Testis (tissue), 3 donors: Measurements from ENCODE around the gene GSG1. TPM values are rescaled to one million over a fixed set of nuclear protein-coding genes. Genes with fewer than 3 reads are reported as not detected.

ENCODE experiments used
- DNase-seq: peaks from one replicate; pipeline ENCODE4 v3.0.0-alpha.2; 2019
- H3K27ac ChIP-seq, 2 donors: fragments of 200-600 bp; sonication (generic); one replicate each; pipeline ENCODE4 v1.5.1; 2019
- H3K27me3 ChIP-seq: fragments of 200-600 bp; sonication (generic); one replicate; pipeline ENCODE4 v1.5.1; 2019
- H3K36me3 ChIP-seq: fragments of 200-600 bp; sonication (generic); one replicate; pipeline ENCODE4 v1.5.1; 2017; ENCODE audit warnings: low read depth; ENCODE audit errors: missing control alignments
- H3K4me1 ChIP-seq: fragments of 200-600 bp; sonication (generic); one replicate; pipeline ENCODE4 v1.5.1; 2019
- H3K4me3 ChIP-seq, 2 donors: fragments of 200-600 bp; sonication (generic); one replicate each; pipeline ENCODE4 v1.5.1; 2017 to 2019
- H3K9me3 ChIP-seq: fragments of 200-600 bp; sonication (generic); one replicate; pipeline ENCODE4 v1.5.1; 2017
- POLR2A ChIP-seq: fragments of 450-650 bp; IDR thresholded peaks from one replicate; pipeline ENCODE4 v1.6.1; 2017; ENCODE audit warnings: antibody characterized with exemption, mild to moderate bottlenecking, moderate library complexity
- WGBS, 2 donors: methylation state at CpG; one replicate each; pipeline ENCODE4 v1.1.5; 2018; 5-methylcytosine and 5-hydroxymethylcytosine counted together
- intact Hi-C: fragments of 100-400 bp; cut with DNase I; formaldehyde crosslinking; loops from one replicate; pipeline ENCODE4 v1.15.1; 2023; ENCODE audit warnings: low total_unique reads
- polyA plus RNA-seq: library from polyadenylated mRNA; stranded (reverse); fragments of 350-450 nt; fragmentation: Illumina TruSeq; extraction: RNeasy Lipid Tissue Mini Kit (QIAGEN cat#74804); gene quantifications from one replicate; pipeline ENCODE4 v1.2.3, GENCODE V29; 2014; ENCODE audit warnings: low read depth, low replicate concordance; ENCODE audit not compliant: insufficient read depth
- total RNA-seq, 2 donors: library from RNA; depleted of rRNA; stranded (reverse); fragments of >200 nt; gene quantifications; one replicate each; pipeline ENCODE4 v1.2.3, GENCODE V29; 2016
- TF ChIP-seq, protein P1 (sequence below), 3 experiments: fragments of 450-650 bp in 2 of 3; fragments of 200-600 bp in 1 of 3; sonication (generic) in 1 of 3; IDR thresholded peaks; one replicate each; pipeline ENCODE4 v1.5.1; 2016 to 2019; ENCODE audit warnings: antibody characterized with exemption in 3 of 3, mild to moderate bottlenecking in 2 of 3, moderate library complexity in 1 of 3

The GSG1 gene
- total and polyA plus RNA-seq, 3 donors from 2014 or later = 133 to 695 (median 449) TPM

GRCh38 chr12:13046964-13047363 is 56.5 kb downstream of the GSG1 start:
- intact Hi-C loops = no loop called here
- Histone ChIP-seq H3K27me3 (no peaks in the 10 kb centered on the region), H3K4me3 (no peak overlapping the region), H3K27ac (no peak overlapping the region), H3K9me3 (no peaks in the 10 kb centered on the region), H3K4me1 (no peaks in the 10 kb centered on the region), H3K36me3 (no peaks in the 10 kb centered on the region)
- no peak for TF ChIP-seq POLR2A
- TF ChIP-seq, protein P1, sequence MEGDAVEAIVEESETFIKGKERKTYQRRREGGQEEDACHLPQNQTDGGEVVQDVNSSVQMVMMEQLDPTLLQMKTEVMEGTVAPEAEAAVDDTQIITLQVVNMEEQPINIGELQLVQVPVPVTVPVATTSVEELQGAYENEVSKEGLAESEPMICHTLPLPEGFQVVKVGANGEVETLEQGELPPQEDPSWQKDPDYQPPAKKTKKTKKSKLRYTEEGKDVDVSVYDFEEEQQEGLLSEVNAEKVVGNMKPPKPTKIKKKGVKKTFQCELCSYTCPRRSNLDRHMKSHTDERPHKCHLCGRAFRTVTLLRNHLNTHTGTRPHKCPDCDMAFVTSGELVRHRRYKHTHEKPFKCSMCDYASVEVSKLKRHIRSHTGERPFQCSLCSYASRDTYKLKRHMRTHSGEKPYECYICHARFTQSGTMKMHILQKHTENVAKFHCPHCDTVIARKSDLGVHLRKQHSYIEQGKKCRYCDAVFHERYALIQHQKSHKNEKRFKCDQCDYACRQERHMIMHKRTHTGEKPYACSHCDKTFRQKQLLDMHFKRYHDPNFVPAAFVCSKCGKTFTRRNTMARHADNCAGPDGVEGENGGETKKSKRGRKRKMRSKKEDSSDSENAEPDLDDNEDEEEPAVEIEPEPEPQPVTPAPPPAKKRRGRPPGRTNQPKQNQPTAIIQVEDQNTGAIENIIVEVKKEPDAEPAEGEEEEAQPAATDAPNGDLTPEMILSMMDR (IDR thresholded peaks at IDR 0.05) = no peak
- WGBS, 2 donors = 83 to 97% methylated on average over 1 of the region's 1 CpG
- DNase-seq = no peak

GRCh38 chr12:13045816-13046215 is 57.7 kb downstream of the GSG1 start:
- no peak overlapping the region for H3K4me3 ChIP-seq
- no peaks in the 10 kb centered on the region for H3K27me3 ChIP-seq
- H3K9me3 ChIP-seq = no peaks in the 10 kb centered on the region
- no peak for DNase-seq
- intact Hi-C loops = no loop called here
- H3K27ac ChIP-seq = peak overlapping the region in 1 of 2 donors; percentile 9
- H3K36me3 ChIP-seq = no peaks in the 10 kb centered on the region
- TF ChIP-seq, protein P1 (IDR thresholded peaks at IDR 0.05) = no peak
- no peak for TF ChIP-seq POLR2A
- no peaks in the 10 kb centered on the region for H3K4me1 ChIP-seq
- 31 to 70% methylated on average over 8 of the region's 8 CpGs for WGBS, 2 donors

GRCh38 chr12:13044906-13045299 is 58.6 kb downstream of the GSG1 start:
- peak overlapping the region; percentile 94 to 97 for H3K4me3 ChIP-seq
- H3K27ac ChIP-seq = peak overlapping the region; percentile 40 to 73
- H3K36me3 ChIP-seq = no peaks in the 10 kb centered on the region
- no peaks in the 10 kb centered on the region for H3K27me3 ChIP-seq
- intact Hi-C loops = no loop called here
- no peaks in the 10 kb centered on the region for H3K4me1 ChIP-seq
- no peak for DNase-seq
- TF ChIP-seq POLR2A = no peak
- TF ChIP-seq, protein P1 (IDR thresholded peaks at IDR 0.05) = no peak
- no peaks in the 10 kb centered on the region for H3K9me3 ChIP-seq
- 2 to 4% methylated on average over 5 of the region's 5 CpGs for WGBS, 2 donors

DNA sequence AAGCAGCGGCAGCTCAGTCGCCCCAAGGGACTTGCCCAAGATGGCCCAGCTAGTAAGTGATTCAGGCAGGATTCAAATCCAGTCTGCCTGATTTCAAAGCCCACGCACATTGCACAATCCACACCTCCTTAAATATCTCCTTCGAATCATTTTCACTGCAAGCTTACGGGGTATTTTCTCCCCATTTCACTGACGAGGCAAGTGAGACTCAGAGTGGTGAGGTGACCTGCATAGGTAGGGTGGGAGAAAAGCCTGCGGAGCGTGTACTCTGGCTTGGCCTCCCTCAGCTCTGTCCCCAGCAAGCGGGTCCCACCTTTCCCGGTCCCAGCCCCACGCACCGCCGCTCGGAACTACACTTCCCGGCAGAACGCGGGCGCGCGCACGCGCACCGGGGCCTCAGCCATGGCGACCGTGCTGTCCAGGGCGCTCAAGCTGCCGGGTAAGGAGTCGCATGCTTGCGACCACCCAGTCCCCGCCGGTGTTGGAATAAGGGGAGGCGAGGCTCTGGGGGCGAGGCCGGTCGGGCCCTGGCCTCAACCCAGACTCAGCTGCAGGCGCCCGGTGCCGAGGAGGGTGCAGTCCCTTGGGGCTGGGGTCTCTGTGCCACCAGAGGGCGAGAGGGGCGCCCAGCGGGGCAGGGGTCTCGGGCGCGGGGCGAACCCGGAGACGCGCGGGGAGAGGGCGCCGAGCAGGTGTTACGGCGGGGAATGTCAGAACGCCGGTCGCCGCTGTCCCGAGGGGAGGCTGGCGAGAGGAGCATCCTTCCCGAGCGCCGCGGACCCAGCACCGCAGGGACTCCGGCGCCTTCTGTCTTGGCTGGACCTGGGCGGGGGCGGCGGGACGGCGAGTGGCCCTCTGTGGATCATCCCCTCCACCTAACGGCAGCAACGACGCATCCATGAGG is 59.2 kb downstream of the GSG1 start, which contains the start of gene FAM234B:
FAM234B (plus strand) TSS at position 380 of the 904 bp plus-strand sequence; CDS start at position 403, 23 bp downstream.
- H3K27me3 ChIP-seq = no peaks in the 10 kb centered on the region
- peak within 1 kb of the TSS; percentile 40 to 73 for H3K27ac ChIP-seq
- no peaks in the 10 kb centered on the region for H3K4me1 ChIP-seq
- H3K4me3 ChIP-seq = peak within 1 kb of the TSS; percentile 94 to 97
- TF ChIP-seq POLR2A = no peak
- H3K9me3 ChIP-seq = no peaks in the 10 kb centered on the region
- DNase-seq = peak; percentile 88
- 3 to 4% methylated on average over 33 to 54 of the region's 74 CpGs for WGBS, 2 donors
- intact Hi-C loops = no loop called here
- H3K36me3 ChIP-seq = no peaks in the 10 kb centered on the region

DNA sequence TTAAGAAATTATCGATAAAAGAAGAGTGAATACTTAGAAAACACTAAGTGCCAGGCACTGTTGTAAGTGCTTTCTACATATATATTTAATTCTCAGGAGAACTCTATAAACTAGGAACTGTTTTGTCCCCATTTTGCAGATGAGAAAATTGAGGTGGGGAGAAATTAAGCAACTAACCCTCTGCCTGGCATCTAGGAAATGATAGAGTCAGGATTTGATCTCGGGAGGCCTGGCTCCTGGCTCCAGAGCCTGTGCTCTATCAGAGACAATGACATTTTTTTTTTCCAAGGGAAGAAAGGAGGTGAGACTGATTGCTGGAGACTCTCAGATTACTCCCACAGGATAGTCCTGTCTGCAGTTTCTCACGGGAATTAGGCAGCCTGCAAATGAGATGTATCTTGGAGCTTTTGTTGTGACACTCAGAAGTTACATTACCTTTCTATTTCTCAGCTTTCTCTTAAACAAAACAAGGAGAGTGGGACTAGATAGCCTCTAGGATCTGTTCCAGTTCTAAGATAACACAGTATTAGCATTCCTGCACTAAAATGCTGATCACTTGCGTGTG is 60.7 kb downstream of the GSG1 start:
- H3K27ac ChIP-seq = no peak overlapping the region

More for the DNA sequence above, 60.7 kb downstream of the GSG1 start:
- intact Hi-C loops = no loop called here
- no peaks in the 10 kb centered on the region for H3K36me3 ChIP-seq
- no peak for DNase-seq
- H3K9me3 ChIP-seq = no peaks in the 10 kb centered on the region
- 61 to 67% methylated on average over 4 of the region's 4 CpGs for WGBS, 2 donors
- H3K4me3 ChIP-seq = no peak overlapping the region
- no peaks in the 10 kb centered on the region for H3K27me3 ChIP-seq
- H3K4me1 ChIP-seq = no peaks in the 10 kb centered on the region
- TF ChIP-seq, protein P1 (IDR thresholded peaks at IDR 0.05) = no peak
- no peak for TF ChIP-seq POLR2A
